Measurements from ENCODE around the gene LSAMP. TPM values are rescaled to one million over a fixed set of nuclear protein-coding genes. Genes with fewer than 3 reads are reported as not detected.

Gene LSAMP
- polyA plus RNA-seq, 1 of the 3 experiments (the other 2 are of a cell fraction) = 6.6 TPM

GRCh38 chr3:115989684-115990421 is 455.4 kb downstream of the LSAMP start (continued):
- TF ChIP-seq IRF3 (IDR thresholded peaks at IDR 0.05; ENCODE audit: low read depth, low read length) = no peak
- TF ChIP-seq NFIC (IDR thresholded peaks at IDR 0.05; ENCODE audit: borderline replicate concordance) = peak; percentile 81; the same call in 1 of the 2 replicates

GRCh38 chr3:115986555-115987207 is 458.6 kb downstream of the LSAMP start:
- peak; percentile 7 for DNase-seq
- Histone ChIP-seq H3K27ac (ENCODE audit: low read depth in 2 of 2, low read length in 1 of 2) (no peak overlapping the region), H3K9me3 (no peaks in the 10 kb centered on the region), H3K4me3 (ENCODE audit: low read depth in 2 of 2, low read length in 1 of 2) (no peak overlapping the region; a peak in 1 of 4 replicates), H2AFZ (ENCODE audit: low read depth) (no peak overlapping the region), H3K4me2 (no peak overlapping the region), H3K4me1 (ENCODE audit: control insufficient read depth in 1 of 2, insufficient read depth in 2 of 2, low read depth in 1 of 2, low read length in 1 of 2) (peaks cover 0 to 17% of the 10 kb centered on the region in 2 experiments; a peak in 2 of 4 replicates), H4K20me1 (ENCODE audit: insufficient read depth) (no peaks in the 10 kb centered on the region), H3K36me3 (replicated peaks in 1 of 2; ENCODE audit: control insufficient read depth in 1 of 2, insufficient read depth in 2 of 2, low read length in 1 of 2) (no peaks in the 10 kb centered on the region), H3F3A (replicated peaks; ENCODE audit: insufficient read depth) (peaks cover 14% of the 10 kb centered on the region), H3K9me2 (no peaks in the 10 kb centered on the region), H3K79me2 (ENCODE audit: insufficient read depth) (no peaks in the 10 kb centered on the region), H3K27me3 (ENCODE audit: insufficient read depth) (no peaks in the 10 kb centered on the region), H3K9ac (no peak overlapping the region)
- 93% methylated on average over 2 of the region's 2 CpGs for WGBS (ENCODE audit: low lambda C conversion rate)
- TF ChIP-seq REST (IDR thresholded peaks at IDR 0.05; ENCODE audit: low read depth, low read length) = no peak
- TF ChIP-seq EP300 (IDR thresholded peaks at IDR 0.05; ENCODE audit: borderline replicate concordance in 1 of 2, low read depth in 1 of 2, low read length in 1 of 2) = no peak
- TF ChIP-seq IRF3 (IDR thresholded peaks at IDR 0.05; ENCODE audit: low read depth, low read length) = no peak
- TF ChIP-seq RAD21 (IDR thresholded peaks at IDR 0.05; ENCODE audit: low read length) = peak; percentile 39
- no peak for TF ChIP-seq USF1 (IDR thresholded peaks at IDR 0.05; ENCODE audit: borderline replicate concordance, low read depth)
- TF ChIP-seq TCF12 (IDR thresholded peaks at IDR 0.05) = no peak
- no peak for TF ChIP-seq JUND (IDR thresholded peaks at IDR 0.05)
- TF ChIP-seq RCOR1 (IDR thresholded peaks at IDR 0.05; ENCODE audit: low read length) = no peak
- TF ChIP-seq RXRA (IDR thresholded peaks at IDR 0.05; ENCODE audit: borderline replicate concordance, low read depth) = no peak
- peak; percentile 52 for TF ChIP-seq CTCF (IDR thresholded peaks at IDR 0.05)
- CTCF ChIA-PET = interaction anchor here (1.0 kb wide), 1 partner anchor 11 kb away, joined by 3 read pairs; no protein-coding TSS in a partner anchor
- POLR2A ChIA-PET = no interaction called here

Measured in SK-N-SH (cell line).